ENCODE results near the gene DIO3.

DNA sequence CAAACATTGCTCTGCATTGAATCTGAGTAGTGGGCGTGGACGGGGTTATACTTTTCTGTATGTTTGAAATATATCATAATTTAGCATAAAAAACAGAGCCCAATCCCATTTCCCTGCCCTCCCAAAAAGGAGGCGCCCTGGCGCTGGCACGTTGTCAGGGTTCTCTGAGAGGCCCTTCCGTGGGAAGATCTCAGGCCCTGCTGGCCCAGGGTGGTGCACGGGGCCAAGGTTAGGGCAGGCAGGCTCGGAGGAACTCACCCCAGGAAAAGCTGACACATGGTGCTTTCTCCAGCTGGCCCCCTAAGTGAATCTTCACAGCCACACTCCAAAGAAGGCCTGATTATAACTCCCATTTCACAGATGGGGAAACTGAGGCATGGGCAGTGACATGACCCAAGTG lies 17.2 kb downstream of the DIO3 start:
- TF ChIP-seq, protein P1, sequence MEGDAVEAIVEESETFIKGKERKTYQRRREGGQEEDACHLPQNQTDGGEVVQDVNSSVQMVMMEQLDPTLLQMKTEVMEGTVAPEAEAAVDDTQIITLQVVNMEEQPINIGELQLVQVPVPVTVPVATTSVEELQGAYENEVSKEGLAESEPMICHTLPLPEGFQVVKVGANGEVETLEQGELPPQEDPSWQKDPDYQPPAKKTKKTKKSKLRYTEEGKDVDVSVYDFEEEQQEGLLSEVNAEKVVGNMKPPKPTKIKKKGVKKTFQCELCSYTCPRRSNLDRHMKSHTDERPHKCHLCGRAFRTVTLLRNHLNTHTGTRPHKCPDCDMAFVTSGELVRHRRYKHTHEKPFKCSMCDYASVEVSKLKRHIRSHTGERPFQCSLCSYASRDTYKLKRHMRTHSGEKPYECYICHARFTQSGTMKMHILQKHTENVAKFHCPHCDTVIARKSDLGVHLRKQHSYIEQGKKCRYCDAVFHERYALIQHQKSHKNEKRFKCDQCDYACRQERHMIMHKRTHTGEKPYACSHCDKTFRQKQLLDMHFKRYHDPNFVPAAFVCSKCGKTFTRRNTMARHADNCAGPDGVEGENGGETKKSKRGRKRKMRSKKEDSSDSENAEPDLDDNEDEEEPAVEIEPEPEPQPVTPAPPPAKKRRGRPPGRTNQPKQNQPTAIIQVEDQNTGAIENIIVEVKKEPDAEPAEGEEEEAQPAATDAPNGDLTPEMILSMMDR (conservative IDR thresholded peaks at IDR 0.05; ENCODE audit: low read depth, low read length), result no peak
- TF ChIP-seq EZH2 (IDR thresholded peaks at IDR 0.05; ENCODE audit: borderline replicate concordance, low read depth, low read length, poor library complexity, severe bottlenecking), result no peak
